Upper lobe of left lung (tissue), 4 donors: ENCODE results near the gene HNMT.

ENCODE experiments used
- CTCF ChIP-seq, 6 experiments: fragments of 450-650 bp in 4 of 6; fragments of 200-600 bp in 2 of 6; sonication (generic) in 2 of 6; IDR thresholded peaks; one replicate each; pipeline ENCODE4 v1.5.1; 2016 to 2019; ENCODE audit warnings: antibody characterized with exemption in 6 of 6
- EP300 ChIP-seq, 4 donors: sonication (generic); formaldehyde crosslinking; IDR thresholded peaks; one replicate each; pipeline ENCODE4 v1.5.1; 2017; ENCODE audit warnings: antibody characterized with exemption in 4 of 4, control low read depth in 2 of 4

- no peak for TF ChIP-seq CTCF (IDR thresholded peaks at IDR 0.05)
- TF ChIP-seq EP300 (IDR thresholded peaks at IDR 0.05): no peak
Measured at GRCh38 chr2:138032334-138032733, 68.1 kb downstream of the HNMT start.
